HEK293 (cell line): ENCODE measurements around the gene PDE8B.

Experiments
- ZNF114 ChIP-seq: fragments of 450-650 bp; formaldehyde crosslinking; IDR thresholded peaks from 2 replicates; pipeline ENCODE4 v1.5.0; 2017; ENCODE audit warnings: missing biosample characterization, missing genetic modification characterization
- TF ChIP-seq, protein P1 (sequence below): sonication (generic); formaldehyde crosslinking; IDR thresholded peaks from 2 replicates; pipeline ENCODE4 v1.8.1; 2022; ENCODE audit warnings: mild to moderate bottlenecking, moderate library complexity, missing genetic modification reagents

DNA sequence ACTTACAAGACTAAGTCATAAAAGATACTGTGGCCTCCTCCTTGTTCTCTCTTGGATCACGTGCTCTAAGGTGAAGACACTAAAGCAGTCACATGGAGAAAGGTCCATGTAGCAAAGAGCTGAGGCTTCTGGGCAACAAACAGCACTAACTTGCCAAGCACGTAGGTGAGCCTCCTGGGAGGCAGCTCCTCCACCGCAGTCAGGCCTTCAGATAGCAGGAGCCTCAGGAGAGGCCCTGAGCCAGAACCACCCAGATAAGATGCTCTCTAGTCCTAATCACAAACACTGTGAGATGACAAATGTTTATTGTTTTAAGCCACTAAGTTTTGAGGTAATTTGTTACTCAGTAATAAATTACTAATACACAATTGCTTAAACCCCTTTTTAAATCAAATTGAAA is 243.6 kb downstream of the PDE8B start:
- no peak for TF ChIP-seq ZNF114
- TF ChIP-seq, protein P1, sequence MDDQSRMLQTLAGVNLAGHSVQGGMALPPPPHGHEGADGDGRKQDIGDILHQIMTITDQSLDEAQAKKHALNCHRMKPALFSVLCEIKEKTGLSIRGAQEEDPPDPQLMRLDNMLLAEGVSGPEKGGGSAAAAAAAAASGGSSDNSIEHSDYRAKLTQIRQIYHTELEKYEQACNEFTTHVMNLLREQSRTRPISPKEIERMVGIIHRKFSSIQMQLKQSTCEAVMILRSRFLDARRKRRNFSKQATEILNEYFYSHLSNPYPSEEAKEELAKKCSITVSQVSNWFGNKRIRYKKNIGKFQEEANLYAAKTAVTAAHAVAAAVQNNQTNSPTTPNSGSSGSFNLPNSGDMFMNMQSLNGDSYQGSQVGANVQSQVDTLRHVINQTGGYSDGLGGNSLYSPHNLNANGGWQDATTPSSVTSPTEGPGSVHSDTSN = no peak
